Measurements from ENCODE around the gene ASGR1.

- TF ChIP-seq CTCF (IDR thresholded peaks at IDR 0.05) (no peak), EP300 (IDR thresholded peaks at IDR 0.05) (no peak)
Measured at GRCh38 chr17:7167832-7168231, 11.3 kb downstream of the ASGR1 start.

Measured in stomach (tissue), 4 donors.